Endometrial microvascular endothelial cells (primary cell): ENCODE measurements around the gene FSTL3. TPM values are rescaled to one million over a fixed set of nuclear protein-coding genes. Genes with fewer than 3 reads are reported as not detected.

Experiments
- in situ Hi-C: cut with HindIII; loops from 2 replicates; pipeline ENCODE4 v1.10.0; 2017; ENCODE audit warnings: low sequenced_read_pairs, low pct_unique_long_range_greater_than_20kb; ENCODE audit errors: inconsistent ontology term
- total RNA-seq: library from RNA; depleted of rRNA; stranded (reverse); fragments of >200 nt; gene quantifications from one replicate; pipeline ENCODE4 v1.2.3, GENCODE V29; 2015; ENCODE audit errors: inconsistent ontology term

FSTL3 gene
- total RNA-seq, 1 donor from 2014 or later, result 55.0 TPM

GRCh38 chr19:703651-704446 is 27.7 kb downstream of the FSTL3 start:
- in situ Hi-C loops, result no loop called here

- in situ Hi-C loops, result no loop called here
Measured at GRCh38 chr19:704447-704741, 28.2 kb downstream of the FSTL3 start.

GRCh38 chr19:708154-709143 is 32.3 kb downstream of the FSTL3 start, which contains the start of gene PALM:
Gene PALM (plus strand): TSS chr19:708935. CDS start chr19:709147, 212 bp downstream.
- in situ Hi-C loops, result no loop called here

GRCh38 chr19:709196-709964 is 33.2 kb downstream of the FSTL3 start:
- in situ Hi-C loops, result no loop called here

GRCh38 chr19:709965-710571 is 33.9 kb downstream of the FSTL3 start:
- in situ Hi-C loops, result no loop called here

- in situ Hi-C loops, result no loop called here
Measured at GRCh38 chr19:710767-711166, 34.6 kb downstream of the FSTL3 start.

GRCh38 chr19:711254-711653 is 35.1 kb downstream of the FSTL3 start:
- in situ Hi-C loops, result no loop called here

- in situ Hi-C loops, result no loop called here
Measured at GRCh38 chr19:715347-715746, 39.2 kb downstream of the FSTL3 start.

GRCh38 chr19:718251-718951 is 42.2 kb downstream of the FSTL3 start:
- in situ Hi-C loops, result no loop called here

- in situ Hi-C loops, result no loop called here
Measured at GRCh38 chr19:718991-719512, 42.9 kb downstream of the FSTL3 start.

GRCh38 chr19:719636-720344 is 43.6 kb downstream of the FSTL3 start:
- in situ Hi-C loops, result no loop called here

- in situ Hi-C loops, result no loop called here
Measured at GRCh38 chr19:720345-721160, 44.4 kb downstream of the FSTL3 start.

- in situ Hi-C loops, result no loop called here
Measured at GRCh38 chr19:722553-723101, 46.4 kb downstream of the FSTL3 start.

- in situ Hi-C loops, result no loop called here
Measured at GRCh38 chr19:723247-723646, 47.1 kb downstream of the FSTL3 start.

GRCh38 chr19:723714-724113 is 47.5 kb downstream of the FSTL3 start:
- in situ Hi-C loops, result no loop called here

GRCh38 chr19:725461-726089 is 49.4 kb downstream of the FSTL3 start:
- in situ Hi-C loops, result no loop called here
